ENCODE measurements around the gene AJUBA.
"Not testable (repeated sequence)": the region's sequence is repeated elsewhere in the genome, so short reads cannot be mapped to it uniquely, and the experiment has no call there.

The AJUBA gene

GRCh38 chr14:22982477-22983245, at the start of gene AJUBA:
TSS of gene AJUBA (minus strand) at chr14:22982551. CDS start at chr14:22982266, 285 bp downstream.
- Mint-ChIP-seq H3K4me1 (peaks cover 6% of the 10 kb centered on the region), H3K9me3 (no peaks in the 10 kb centered on the region), H3K27ac (no peak within 1 kb of the TSS), H3K4me3 (peak within 1 kb of the TSS in 1 of 2 donors; percentile 69), H3K27me3 (no peaks in the 10 kb centered on the region)
- DNase-seq, result peak; percentile 64 to 71
- peak; percentile 81 for ATAC-seq

DNA sequence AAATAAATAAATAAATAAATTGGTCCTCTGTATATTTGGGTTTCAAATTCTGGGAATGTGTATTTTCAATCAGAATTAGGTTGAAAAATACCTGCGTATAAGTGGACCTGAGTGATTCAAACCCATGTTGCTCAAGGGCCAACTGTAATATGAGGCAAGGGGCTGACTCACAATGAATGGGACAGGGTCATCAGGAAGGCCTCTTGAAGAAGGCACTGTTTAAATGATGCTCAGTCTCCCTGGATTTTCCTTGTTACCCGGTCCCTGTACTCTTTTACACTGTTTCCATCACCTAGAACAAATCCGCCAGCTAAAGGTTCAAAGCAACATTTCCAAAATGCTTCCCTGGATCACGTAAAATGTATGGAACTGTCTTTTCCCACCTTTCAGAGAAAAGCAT, 48.6 kb upstream of the AJUBA start:
- no peak for DNase-seq
- Mint-ChIP-seq H3K27me3 (no peaks in the 10 kb centered on the region), H3K27ac (peak overlapping the region in 1 of 2 donors; percentile 63), H3K9me3 (no peaks in the 10 kb centered on the region), H3K4me3 (no peak overlapping the region), H3K4me1 (peaks cover 60% of the 10 kb centered on the region)
- ATAC-seq, result no peak

GRCh38 chr14:23028799-23029198, 46.4 kb upstream of the AJUBA start:
- no peaks in the 10 kb centered on the region for H3K27me3 Mint-ChIP-seq
- peaks cover 71% of the 10 kb centered on the region for H3K4me1 Mint-ChIP-seq
- H3K4me3 Mint-ChIP-seq, result peak overlapping the region; percentile 22 to 53
- no peak overlapping the region for H3K27ac Mint-ChIP-seq
- ATAC-seq (peak; percentile 71), DNase-seq (no peak)
- no peaks in the 10 kb centered on the region for H3K9me3 Mint-ChIP-seq

- H3K4me3 Mint-ChIP-seq, result peak overlapping the region; percentile 10 to 63
- DNase-seq, result no peak
- H3K27me3 Mint-ChIP-seq, result no peaks in the 10 kb centered on the region
- peak; percentile 61 for ATAC-seq
- peaks cover 69% of the 10 kb centered on the region for H3K4me1 Mint-ChIP-seq
- H3K9me3 Mint-ChIP-seq, result no peaks in the 10 kb centered on the region
- H3K27ac Mint-ChIP-seq, result peak overlapping the region; percentile 51 to 53
Measured at GRCh38 chr14:23025151-23025814, 42.9 kb upstream of the AJUBA start.

GRCh38 chr14:23024612-23025075, 42.3 kb upstream of the AJUBA start:
- H3K4me1 Mint-ChIP-seq, result peaks cover 69% of the 10 kb centered on the region
- no peaks in the 10 kb centered on the region for H3K27me3 Mint-ChIP-seq
- DNase-seq (no peak), ATAC-seq (peak; percentile 63)
- peak overlapping the region in 1 of 2 donors; percentile 53 for H3K27ac Mint-ChIP-seq
- H3K9me3 Mint-ChIP-seq, result no peaks in the 10 kb centered on the region
- H3K4me3 Mint-ChIP-seq, result peak overlapping the region in 1 of 2 donors; percentile 63

DNA sequence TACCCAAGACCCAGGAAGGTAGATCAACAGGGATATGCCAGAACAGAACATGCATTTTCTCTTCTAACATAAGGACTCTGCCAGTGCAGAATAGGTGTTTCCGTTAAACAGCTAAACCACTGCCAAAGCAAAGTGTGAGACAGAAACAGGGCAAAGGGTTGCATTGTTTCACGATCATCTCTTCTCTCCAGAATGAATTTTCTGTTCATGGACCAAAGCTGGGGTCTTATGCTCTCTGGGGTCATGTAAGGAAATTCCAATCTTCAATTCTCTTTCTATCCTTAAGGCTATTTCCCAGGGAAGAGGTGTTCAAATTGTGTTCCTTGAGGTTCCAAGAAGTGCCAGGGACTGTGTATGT, 41.4 kb upstream of the AJUBA start:
- Mint-ChIP-seq H3K4me1 (peaks cover 60% of the 10 kb centered on the region), H3K9me3 (no peaks in the 10 kb centered on the region), H3K27me3 (no peaks in the 10 kb centered on the region), H3K27ac (peak overlapping the region in 1 of 2 donors; percentile 21), H3K4me3 (no peak overlapping the region)
- DNase-seq (no peak), ATAC-seq (no peak)

DNA sequence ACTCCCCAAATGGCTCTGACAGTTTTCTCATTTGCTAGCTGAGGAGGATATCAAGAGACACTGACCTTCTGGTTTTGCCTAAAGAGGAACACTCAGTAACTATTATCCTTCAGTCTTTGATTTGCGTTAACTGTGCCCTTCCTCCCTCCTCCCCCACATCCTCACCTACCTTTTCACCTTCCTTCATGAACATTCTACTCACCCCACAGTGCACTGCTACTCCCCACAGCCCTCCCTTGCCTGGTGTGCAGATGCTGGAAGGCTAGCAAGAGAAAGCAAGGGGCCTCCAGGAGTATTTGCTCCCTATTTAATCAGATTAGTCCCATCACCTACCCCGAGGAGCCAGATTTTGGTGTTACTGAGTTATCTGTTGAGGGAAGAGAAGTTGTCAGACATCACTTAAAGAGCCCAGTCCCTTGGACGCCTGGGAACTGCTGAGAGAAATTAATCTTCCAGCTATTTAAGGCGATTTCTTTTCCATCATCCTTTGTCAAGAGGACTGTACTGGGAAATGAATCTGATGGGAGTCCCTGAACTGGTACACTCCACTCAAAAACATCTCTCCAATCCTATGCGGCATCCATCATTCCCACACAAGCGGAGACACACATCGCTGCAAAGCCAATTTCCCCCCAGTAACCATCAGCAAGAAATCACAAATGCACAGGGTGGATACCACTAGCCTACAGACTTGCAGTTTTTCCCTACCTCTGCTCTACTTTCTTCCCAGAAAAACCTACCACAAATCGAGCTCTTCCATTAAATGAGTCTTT, 40.9 kb upstream of the AJUBA start:
- Mint-ChIP-seq H3K27ac (peak overlapping the region; percentile 21 to 77), H3K9me3 (no peaks in the 10 kb centered on the region), H3K4me1 (peaks cover 55% of the 10 kb centered on the region), H3K4me3 (no peak overlapping the region), H3K27me3 (no peaks in the 10 kb centered on the region)
- ATAC-seq (no peak), DNase-seq (no peak)

DNA sequence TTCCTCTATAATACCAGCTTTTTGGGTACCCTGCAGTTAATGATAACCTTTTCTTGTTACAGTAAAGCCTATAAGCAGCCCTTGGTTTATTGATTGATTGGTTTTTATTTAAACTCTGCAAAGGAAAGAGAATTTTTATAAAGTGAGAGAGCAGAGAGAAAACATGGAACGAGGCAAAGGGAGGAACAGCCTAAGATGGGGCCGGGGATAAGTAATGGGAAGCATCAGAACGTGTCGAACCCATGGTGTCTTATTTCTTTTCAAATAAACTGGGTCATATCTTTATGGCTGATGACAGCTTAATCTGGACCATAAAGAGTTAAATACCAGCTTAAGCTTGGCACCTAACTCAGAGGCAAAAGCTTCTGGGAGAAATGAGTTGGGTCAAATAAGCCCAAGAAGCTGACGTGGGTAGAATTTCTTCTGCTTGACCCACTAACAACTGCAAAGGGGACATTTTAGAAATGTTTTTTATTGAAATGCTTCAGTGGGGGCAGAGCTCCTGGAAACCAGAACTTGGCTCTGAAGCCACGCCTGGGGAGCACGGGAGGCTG, 39.6 kb upstream of the AJUBA start:
- no peak overlapping the region for H3K27ac Mint-ChIP-seq
- no peaks in the 10 kb centered on the region for H3K9me3 Mint-ChIP-seq
- H3K27me3 Mint-ChIP-seq, result no peaks in the 10 kb centered on the region
- ATAC-seq, result no peak
- no peak overlapping the region for H3K4me3 Mint-ChIP-seq
- peaks cover 49% of the 10 kb centered on the region for H3K4me1 Mint-ChIP-seq
- DNase-seq, result no peak

DNA sequence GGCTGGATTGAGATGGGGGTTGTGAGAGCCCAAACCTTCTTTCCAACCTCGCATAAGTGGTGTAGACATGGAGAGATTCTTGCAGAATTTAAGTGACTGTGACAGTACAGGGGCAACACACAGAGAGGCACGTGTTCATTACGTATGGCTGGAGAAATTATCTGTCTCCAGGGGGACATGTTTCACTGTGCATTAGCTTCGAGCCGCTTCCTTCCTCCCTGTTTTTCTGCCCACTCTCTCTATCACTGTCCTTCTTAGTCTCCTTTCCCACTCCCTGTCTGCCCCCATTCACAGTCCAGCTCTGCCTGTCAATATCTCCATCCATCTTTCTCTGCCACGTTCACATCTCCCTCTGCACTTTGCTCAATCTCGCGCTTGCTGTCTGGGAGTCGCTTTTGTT, 39.1 kb upstream of the AJUBA start:
- Mint-ChIP-seq H3K4me3 (no peak overlapping the region), H3K27ac (peak overlapping the region in 1 of 2 donors; percentile 13), H3K4me1 (peaks cover 49% of the 10 kb centered on the region), H3K27me3 (no peaks in the 10 kb centered on the region), H3K9me3 (no peaks in the 10 kb centered on the region)
- DNase-seq (no peak), ATAC-seq (no peak)

DNA sequence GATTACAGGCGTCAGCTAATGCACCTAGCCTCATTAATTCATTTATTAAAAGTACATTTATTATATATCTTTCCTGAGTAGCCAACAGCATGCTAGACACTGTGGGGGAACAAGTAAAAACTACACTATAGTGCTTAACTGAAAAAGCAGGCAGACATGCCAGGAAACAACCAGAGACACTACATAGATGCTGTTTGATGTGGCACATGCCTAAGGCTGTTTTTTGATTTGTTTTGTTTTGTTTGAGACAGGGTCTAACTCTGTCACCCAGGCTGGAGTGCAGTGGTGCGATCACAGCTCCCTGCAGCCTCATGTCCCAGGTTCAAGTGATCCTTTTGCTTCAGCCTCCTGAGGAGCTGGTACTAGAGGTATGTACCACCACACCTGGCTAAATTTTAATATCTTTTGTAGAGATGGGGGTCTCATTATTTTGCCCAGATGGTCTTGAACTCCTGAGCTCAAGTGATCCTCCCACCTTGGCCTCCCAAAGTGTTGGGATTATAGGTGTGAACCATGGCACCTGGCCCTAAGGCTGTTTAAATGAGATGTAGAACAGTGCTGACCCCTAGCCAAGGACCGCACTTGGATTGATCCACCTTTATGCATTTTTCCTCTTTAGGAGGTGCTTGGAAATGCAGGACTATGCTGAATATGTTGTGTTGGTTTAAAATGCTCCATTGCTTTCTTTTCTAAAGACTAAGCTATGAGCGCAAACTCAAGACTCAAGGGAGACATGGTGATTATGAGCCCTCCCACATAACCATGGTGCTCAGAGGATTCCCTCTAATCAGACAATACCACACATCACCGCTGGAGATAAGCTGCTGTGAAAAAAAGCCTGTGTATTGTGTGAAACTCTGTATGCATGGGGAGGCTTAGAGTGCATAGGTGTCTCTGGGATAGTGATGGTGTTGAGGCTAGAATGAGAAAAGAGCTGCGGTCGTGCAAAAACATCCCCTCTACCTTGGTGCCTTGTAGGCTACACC, 38.1 kb upstream of the AJUBA start:
- Mint-ChIP-seq H3K4me3 (no peak overlapping the region), H3K4me1 (peaks cover 39% of the 10 kb centered on the region), H3K27ac (no peak overlapping the region), H3K27me3 (no peaks in the 10 kb centered on the region), H3K9me3 (no peaks in the 10 kb centered on the region)
- ATAC-seq (peak; percentile 55), DNase-seq (no peak)

GRCh38 chr14:23018107-23018506, 35.8 kb upstream of the AJUBA start:
- Mint-ChIP-seq H3K27ac (no peak overlapping the region), H3K4me3 (no peak overlapping the region), H3K27me3 (no peaks in the 10 kb centered on the region), H3K9me3 (no peaks in the 10 kb centered on the region), H3K4me1 (peaks cover 16% of the 10 kb centered on the region)
- DNase-seq (no peak), ATAC-seq (no peak)

DNA sequence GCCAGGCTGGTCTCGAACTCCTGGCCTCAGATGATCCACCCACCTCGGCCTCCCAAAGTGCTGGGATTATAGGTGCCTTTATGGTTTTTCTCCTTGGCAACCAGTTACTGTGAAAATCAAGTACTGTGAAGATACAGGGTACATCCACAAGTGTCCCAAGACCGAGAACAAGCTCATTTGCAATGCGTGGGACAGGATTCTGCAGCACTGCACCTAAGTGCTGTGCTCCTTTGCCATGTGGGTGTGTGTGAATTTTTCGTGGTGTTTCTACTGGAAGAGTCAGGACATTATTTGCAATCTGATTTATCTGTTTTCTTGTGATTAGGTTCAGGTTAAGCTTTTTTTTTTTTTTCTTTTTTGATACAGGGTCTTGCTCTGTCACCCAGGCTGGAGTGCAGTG, 34.7 kb upstream of the AJUBA start:
- DNase-seq (no peak), ATAC-seq (no peak)
- no peaks in the 10 kb centered on the region for H3K27me3 Mint-ChIP-seq
- no peaks in the 10 kb centered on the region for H3K9me3 Mint-ChIP-seq
- H3K27ac Mint-ChIP-seq, result no peak overlapping the region
- no peak overlapping the region for H3K4me3 Mint-ChIP-seq
- H3K4me1 Mint-ChIP-seq, result peaks cover 8% of the 10 kb centered on the region

- DNase-seq (no peak), ATAC-seq (no peak)
- Mint-ChIP-seq H3K4me3 (no peak overlapping the region), H3K4me1 (peaks cover under 1% of the 10 kb centered on the region), H3K9me3 (no peaks in the 10 kb centered on the region), H3K27ac (peak overlapping the region in 1 of 2 donors; percentile 2), H3K27me3 (no peaks in the 10 kb centered on the region)
Measured at GRCh38 chr14:23015618-23016017, 33.3 kb upstream of the AJUBA start.

DNA sequence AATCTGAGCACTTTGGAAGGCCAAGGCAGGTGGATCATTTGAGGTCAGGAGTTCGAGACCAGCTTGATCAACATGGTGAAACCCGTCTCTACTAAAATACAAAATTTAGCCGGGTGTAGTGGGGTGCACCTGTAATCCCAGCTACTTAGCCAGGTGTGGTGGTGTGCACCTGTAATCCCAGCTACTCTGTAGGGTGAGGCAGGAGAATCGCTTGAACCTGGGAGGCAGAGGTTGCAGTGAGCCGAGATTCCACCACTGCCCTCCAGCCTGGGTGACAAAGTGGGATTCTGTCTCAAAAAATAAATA, 31.4 kb upstream of the AJUBA start:
- H3K4me1 Mint-ChIP-seq, result peaks cover 15% of the 10 kb centered on the region
- not testable (repeated sequence) for DNase-seq, H3K27ac Mint-ChIP-seq, H3K4me3 Mint-ChIP-seq, H3K9me3 Mint-ChIP-seq, ATAC-seq, H3K27me3 Mint-ChIP-seq

All from stimulated activated naive CD8-positive, alpha-beta T cell treated with anti-CD3 and anti-CD28 coated beads, Interleukin-15, amount 100 ng/mL, for 72 hours (primary cell).